HCT116 (cell line): ENCODE results near the gene CCDC142.

Experiments used
- EZH2 ChIP-seq: fragments of 200-600 bp; sonication (generic); IDR thresholded peaks from 2 replicates; pipeline ENCODE4 v1.6.1; 2017; ENCODE audit warnings: antibody characterized with exemption, mixed run types
- EZH2phosphoT487 ChIP-seq: fragments of 200-600 bp; IDR thresholded peaks from 2 replicates; pipeline ENCODE4 v1.6.1; 2018; ENCODE audit warnings: antibody characterized with exemption, borderline replicate concordance
- JUND ChIP-seq: IDR thresholded peaks from 2 replicates; pipeline ENCODE4 v1.6.1; 2012
- POLR2AphosphoS5 ChIP-seq: IDR thresholded peaks from 2 replicates; pipeline ENCODE4 v1.6.1; 2011; ENCODE audit warnings: mild to moderate bottlenecking, low read depth, low read length, moderate library complexity
- SP1 ChIP-seq: IDR thresholded peaks from 2 replicates; pipeline ENCODE4 v1.6.1; 2012; ENCODE audit warnings: low read depth
- ZFX ChIP-seq: fragments of 450-650 bp; IDR thresholded peaks from 2 replicates; pipeline ENCODE4 v1.6.1; 2017
- TF ChIP-seq, protein P1 (sequence below), 3 experiments: fragments of 200-600 bp in 1 of 3; sonication (generic) in 1 of 3; IDR thresholded peaks in 2 of 3; conservative IDR thresholded peaks in 1 of 3; 2 replicates each; pipeline ENCODE4 v1.5.1; 2012 to 2017; ENCODE audit warnings: low read depth in 2 of 3, low read length in 2 of 3, antibody characterized with exemption in 1 of 3, borderline replicate concordance in 1 of 3, control low read depth in 1 of 3, mild to moderate bottlenecking in 1 of 3, mixed read lengths in 1 of 3, mixed run types in 1 of 3, moderate library complexity in 1 of 3; ENCODE audit not compliant: insufficient read depth in 1 of 3

DNA sequence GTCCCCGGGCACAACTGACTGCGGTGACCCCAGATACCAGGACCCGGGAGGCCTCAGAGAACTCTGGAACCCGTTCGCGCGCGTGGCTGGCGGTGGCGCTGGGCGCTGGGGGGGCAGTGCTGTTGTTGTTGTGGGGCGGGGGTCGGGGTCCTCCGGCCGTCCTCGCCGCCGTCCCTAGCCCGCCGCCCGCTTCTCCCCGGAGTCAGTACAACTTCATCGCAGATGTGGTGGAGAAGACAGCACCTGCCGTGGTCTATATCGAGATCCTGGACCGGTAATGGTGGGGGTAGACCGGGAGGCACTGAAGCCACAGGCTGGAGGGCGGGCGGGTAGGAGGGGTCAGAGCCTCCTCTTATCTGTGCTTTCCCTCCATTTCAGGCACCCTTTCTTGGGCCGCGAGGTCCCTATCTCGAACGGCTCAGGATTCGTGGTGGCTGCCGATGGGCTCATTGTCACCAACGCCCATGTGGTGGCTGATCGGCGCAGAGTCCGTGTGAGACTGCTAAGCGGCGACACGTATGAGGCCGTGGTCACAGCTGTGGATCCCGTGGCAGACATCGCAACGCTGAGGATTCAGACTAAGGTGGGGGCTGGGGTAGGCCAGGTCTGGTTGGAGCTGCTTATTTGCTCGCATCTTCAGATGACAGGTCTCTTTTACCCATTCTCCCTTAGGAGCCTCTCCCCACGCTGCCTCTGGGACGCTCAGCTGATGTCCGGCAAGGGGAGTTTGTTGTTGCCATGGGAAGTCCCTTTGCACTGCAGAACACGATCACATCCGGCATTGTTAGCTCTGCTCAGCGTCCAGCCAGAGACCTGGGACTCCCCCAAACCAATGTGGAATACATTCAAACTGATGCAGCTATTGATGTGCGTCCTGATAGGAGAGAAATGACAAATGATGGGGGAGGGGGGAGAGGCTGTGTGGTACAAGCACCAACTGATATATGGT, 47.7 kb upstream of the CCDC142 start:
- no peak for TF ChIP-seq ZFX
- TF ChIP-seq, protein P1, sequence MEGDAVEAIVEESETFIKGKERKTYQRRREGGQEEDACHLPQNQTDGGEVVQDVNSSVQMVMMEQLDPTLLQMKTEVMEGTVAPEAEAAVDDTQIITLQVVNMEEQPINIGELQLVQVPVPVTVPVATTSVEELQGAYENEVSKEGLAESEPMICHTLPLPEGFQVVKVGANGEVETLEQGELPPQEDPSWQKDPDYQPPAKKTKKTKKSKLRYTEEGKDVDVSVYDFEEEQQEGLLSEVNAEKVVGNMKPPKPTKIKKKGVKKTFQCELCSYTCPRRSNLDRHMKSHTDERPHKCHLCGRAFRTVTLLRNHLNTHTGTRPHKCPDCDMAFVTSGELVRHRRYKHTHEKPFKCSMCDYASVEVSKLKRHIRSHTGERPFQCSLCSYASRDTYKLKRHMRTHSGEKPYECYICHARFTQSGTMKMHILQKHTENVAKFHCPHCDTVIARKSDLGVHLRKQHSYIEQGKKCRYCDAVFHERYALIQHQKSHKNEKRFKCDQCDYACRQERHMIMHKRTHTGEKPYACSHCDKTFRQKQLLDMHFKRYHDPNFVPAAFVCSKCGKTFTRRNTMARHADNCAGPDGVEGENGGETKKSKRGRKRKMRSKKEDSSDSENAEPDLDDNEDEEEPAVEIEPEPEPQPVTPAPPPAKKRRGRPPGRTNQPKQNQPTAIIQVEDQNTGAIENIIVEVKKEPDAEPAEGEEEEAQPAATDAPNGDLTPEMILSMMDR (IDR thresholded peaks at IDR 0.05 in 2 of 3, conservative IDR thresholded peaks at IDR 0.05 in 1 of 3; ENCODE audit: borderline replicate concordance in 1 of 3, insufficient read depth in 1 of 3, low read depth in 2 of 3, low read length in 2 of 3): no peak
- no peak for TF ChIP-seq EZH2
- TF ChIP-seq JUND: no peak
- no peak for TF ChIP-seq POLR2AphosphoS5
- no peak for TF ChIP-seq SP1
- TF ChIP-seq EZH2phosphoT487: no peak
